ENCODE data around the gene AFF3.
A peak's percentile ranks its signal among the peaks of the same experiment; 100 is the strongest.
"Not testable (repeated sequence)": the region's sequence is repeated elsewhere in the genome, so short reads cannot be mapped to it uniquely, and the experiment has no call there.

Gene AFF3

GRCh38 chr2:99666256-99666655 lies 476.1 kb downstream of the AFF3 start:
- no peak for DNase-seq (ENCODE audit: low spot score)

DNA sequence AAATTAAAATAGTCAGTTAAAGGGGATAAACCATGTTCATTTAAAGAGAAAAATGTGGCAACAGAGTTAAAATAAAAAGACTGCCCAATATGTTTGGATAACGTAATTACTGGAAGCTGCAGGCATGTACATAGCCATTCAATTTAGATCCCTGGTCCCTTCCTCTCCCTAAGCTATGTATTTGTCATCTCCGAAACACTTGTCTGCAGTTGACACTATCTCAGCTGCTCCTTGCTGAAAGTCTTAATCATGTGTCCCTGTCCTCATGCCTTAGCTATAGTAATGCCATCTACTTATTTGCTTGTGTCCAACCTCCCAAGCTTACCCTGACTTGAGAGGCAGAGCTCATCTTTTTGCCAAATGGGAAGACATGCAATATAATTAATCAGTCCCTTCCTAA lies 478.7 kb downstream of the AFF3 start:
- DNase-seq (ENCODE audit: low spot score), result no peak

DNA sequence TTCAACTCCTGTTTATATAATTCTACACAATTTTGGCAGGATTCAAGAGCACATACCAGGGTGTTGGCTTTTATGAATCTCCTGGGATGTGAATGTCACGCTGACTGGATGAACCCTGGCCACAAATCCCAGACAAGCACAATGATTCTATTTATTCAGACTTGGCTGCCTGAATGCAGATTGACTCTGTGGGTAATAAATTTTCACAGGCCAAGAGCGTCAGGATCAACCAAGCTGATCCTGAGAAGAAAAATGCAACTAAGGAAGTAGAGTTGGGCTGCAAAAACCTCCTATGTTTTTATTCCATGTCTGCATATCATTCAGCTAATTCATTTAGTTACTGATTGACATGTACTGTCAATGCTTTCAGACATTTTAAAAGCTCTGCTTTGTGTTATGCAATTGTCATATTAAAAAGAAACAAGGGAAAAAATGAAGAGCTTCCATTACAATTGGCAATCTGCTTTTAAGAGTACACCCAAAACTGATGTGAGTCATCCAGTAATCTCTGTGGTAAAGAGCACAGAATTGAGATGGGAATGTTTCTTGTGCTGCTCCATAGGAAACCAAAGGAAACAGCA lies 479.5 kb downstream of the AFF3 start:
- DNase-seq (ENCODE audit: low spot score), result peak; percentile 58

- not testable (repeated sequence) for DNase-seq (ENCODE audit: low spot score)
Observed at GRCh38 chr2:99661761-99662160, 480.6 kb downstream of the AFF3 start.

- DNase-seq (ENCODE audit: low spot score), result no peak
Observed at GRCh38 chr2:99660616-99661406, 481.6 kb downstream of the AFF3 start.

GRCh38 chr2:99659874-99660273 lies 482.5 kb downstream of the AFF3 start:
- no peak for DNase-seq (ENCODE audit: low spot score)

DNA sequence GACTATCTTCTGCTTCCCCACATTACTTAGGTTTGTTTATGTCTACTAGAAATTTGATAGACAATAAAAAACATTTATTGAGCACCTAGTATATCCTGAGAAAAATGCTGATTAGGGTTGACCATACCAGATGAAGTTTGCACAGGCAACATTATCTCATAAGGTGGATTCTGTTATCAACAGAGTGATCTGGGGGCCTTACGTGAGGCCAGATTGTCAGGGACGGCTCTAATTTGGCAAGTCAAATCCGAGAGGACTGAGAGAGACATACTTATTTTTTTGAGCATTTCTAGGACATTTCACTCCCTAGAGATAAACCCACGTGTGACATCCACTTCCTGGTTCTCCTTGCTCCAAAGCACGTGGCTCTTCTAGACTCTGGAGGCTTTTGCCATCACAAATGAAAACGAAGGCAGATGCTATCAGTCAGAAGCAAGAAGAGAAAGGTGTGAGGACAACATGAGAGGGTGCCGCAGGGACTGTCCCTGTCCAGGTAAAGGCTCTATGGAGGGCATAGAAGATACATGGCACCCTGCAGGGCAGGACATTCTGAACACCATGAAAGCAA lies 484.6 kb downstream of the AFF3 start:
- DNase-seq (ENCODE audit: low spot score), result no peak

GRCh38 chr2:99656994-99657393 lies 485.4 kb downstream of the AFF3 start:
- no peak for DNase-seq (ENCODE audit: low spot score)

- no peak for DNase-seq (ENCODE audit: low spot score)
Observed at GRCh38 chr2:99653433-99653832, 489.0 kb downstream of the AFF3 start.

DNA sequence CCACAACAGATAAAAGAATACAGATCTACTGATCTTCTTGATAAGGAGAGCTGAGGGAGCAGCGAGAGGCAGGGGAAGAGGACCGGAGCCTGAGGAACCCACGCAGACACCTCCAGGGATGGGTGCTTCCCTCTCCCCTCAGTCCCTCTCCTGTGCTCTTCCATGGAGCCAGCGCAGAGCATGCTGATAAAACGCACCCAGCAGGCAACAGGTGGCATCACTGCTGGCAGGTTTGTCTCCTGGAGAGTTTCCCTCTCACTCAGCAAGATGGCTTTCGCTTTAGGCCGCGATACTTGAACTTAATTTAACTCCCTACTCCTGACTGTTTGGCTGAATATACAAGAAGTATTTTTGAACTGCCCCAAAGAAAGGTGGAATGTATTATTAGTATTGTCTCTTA lies 489.5 kb downstream of the AFF3 start:
- no peak for DNase-seq (ENCODE audit: low spot score)

GRCh38 chr2:99651930-99652670 lies 490.3 kb downstream of the AFF3 start:
- no peak for DNase-seq (ENCODE audit: low spot score)

DNA sequence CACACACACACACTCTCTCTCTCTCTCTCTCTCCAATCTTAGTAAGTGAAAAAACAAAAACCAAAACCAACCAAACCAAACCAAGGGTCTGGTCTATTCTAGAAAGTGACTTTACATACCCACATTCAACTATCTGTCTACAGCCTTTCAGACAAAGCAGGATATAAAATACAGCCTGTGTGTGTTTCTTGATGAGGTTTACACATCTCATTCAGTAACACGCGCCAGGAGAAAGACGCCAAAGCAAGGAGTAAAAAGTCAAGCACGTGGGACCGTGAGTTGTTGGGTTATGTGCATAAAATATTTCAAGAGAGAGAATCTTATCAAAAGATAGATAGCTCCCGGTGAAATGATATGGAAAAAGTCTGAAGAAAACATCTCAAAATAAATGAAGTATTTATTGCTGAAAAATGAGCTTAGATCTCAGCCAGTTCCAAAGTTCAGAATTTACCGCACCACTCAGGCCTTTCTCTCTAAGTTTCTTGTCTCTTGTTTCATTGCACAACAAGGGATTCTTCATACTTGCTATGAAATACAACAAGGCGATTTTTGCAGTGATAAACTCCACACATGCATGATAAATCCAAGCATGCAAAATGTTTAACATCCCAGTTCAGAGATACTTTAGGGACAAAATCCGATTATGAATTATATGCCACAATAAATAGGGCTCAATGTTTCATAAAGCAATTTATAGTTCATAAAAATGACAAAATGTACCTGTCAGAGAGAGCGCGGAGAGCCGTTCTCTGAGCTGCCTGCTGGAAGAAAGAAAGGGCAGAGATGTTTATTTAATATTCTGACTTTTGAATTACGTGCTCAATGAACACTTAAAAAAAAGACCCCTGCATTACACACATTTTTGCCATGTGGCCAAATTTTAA lies 493.2 kb downstream of the AFF3 start:
- no peak for DNase-seq (ENCODE audit: low spot score)

DNA sequence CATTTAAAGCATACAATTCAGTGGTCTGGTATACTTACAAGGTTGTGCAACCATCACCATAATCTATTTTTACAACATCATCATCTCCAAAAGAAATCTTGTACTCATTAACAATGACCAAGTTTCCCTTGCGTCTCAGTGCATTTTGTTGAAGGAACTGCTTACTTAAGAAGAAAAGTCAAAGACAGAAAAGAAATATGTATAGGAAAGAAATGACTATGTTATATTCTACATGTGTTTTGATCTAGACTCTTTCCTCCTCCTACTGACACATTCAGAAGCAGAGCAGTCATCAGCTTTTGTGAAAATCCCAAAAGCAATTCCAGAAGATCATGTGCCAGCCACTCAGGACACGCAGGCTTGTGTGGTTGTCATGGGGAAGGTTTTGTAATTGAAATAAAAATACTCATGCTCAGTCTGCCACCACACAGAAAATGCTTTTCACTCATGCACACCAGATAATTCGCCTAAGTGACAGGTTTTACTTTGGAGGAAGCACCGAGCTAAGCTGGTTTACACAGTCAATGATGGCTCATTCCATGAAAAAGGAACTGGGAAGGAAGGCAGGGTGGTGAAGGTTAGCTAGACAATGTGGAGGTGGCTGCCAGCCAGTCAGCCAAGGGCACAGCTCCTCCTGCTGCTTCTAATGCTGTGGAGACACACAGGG lies 494.1 kb downstream of the AFF3 start:
- peak; percentile 51 for DNase-seq (ENCODE audit: low spot score)

GRCh38 chr2:99645960-99646359 lies 496.4 kb downstream of the AFF3 start:
- DNase-seq (ENCODE audit: low spot score), result no peak

GRCh38 chr2:99644419-99644787 lies 498.0 kb downstream of the AFF3 start:
- peak; percentile 58 for DNase-seq (ENCODE audit: low spot score)

GRCh38 chr2:99643787-99644418 lies 498.5 kb downstream of the AFF3 start:
- DNase-seq (ENCODE audit: low spot score), result no peak

DNA sequence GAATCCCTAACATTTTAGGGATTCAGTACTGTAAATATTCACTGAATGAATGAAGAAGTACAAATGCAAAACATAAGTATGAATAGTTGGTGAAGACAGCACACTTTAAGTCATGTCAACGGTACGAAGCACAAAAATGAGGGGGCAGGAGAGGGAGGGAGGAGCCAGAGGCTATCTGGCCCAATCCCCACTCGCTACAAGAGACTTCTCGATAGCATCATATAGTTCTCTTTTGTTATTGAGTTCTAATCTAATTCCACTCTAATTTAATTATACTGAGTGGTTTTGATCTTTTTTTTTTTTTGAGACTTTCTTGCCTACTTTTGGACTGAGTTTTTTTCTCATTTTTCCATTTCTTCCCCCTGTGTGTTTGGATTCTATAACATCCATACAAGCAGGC lies 500.4 kb downstream of the AFF3 start:
- DNase-seq (ENCODE audit: low spot score), result no peak

DNA sequence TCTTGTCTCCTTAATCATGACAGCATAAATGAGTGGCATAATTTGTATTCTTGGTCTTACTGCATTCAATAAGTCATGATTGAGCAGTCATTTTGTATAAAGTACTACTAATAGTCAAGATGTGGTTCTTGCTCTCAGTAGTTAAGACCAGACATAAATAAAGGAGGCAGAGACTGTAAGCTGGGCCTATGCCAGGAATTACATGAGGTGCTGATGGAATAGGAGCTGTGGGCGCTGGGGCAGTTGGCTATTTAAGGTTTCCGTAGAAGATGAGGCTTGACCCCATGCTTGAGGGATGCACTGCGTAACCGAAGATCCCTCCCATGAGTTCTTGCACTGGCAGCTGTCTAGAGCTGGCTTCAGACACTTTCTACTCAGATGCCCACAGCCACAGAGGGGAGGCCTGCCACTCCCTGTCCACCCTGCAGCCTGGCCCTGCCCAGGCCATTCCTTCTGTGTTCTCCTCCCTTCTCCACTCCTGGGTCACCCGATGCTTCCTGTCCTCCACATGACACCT lies 501.7 kb downstream of the AFF3 start:
- DNase-seq (ENCODE audit: low spot score), result no peak

DNA sequence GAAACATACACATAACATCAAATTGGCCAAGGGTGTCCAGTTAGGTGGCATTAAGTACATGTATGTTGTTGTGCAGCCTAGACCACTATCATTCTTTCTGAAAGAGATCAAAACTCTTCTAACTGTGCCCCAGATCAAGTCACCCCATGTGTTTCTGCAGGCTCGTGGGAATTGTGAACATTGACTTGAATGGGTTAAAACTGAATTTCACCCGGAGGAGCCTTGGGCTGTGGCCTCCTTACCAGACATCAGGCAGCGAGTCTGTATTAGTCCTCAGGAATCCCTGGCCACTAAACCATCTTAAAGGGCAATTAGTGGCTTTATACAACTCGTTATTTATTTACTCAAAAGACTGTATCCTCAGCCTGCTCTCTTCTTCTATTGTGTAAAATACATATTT lies 503.6 kb downstream of the AFF3 start:
- no peak for DNase-seq (ENCODE audit: low spot score)

- DNase-seq (ENCODE audit: low spot score), result no peak
Observed at GRCh38 chr2:99637159-99637697, 505.2 kb downstream of the AFF3 start.

All from AG08396 (cell line).